ENCODE data around the gene SMPX. TPM values are rescaled to one million over a fixed set of nuclear protein-coding genes. Genes with fewer than 3 reads are reported as not detected.

SMPX gene
- total and polyA plus RNA-seq, 4 experiments from 2014 or later: not detected

DNA sequence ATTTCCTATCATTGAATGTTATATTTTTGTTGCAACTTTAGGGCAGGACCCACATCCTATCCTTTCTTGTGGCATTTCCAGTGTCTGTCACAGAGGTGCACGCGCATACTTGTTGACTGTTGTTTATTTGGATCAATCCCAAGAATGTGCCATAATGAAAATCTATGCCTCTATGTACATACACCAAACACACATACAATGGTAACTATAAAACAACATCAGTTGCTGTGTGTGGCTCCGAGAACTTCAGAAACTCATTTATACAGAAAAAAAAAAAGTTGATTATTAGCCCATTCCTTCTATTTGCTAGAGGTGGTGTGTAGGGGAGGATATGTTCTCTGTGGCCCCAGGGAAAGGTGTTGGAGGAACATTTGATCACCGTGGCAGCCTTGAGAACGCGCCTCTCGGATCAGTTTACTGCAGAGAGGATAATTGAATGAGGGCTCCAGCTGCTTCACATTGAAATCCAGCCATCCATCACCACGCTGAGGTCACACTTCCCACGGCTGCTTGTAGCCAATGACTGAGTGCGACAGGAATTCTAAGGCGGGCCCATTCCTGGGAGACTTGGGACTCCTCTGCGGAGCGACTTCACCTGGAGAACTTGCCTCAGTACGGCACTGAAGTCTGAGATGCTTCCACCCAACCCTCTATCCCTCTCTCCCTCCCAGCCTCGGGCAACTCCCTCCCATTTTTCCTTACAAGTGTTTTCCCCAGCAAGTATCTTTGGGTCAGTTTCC lies 19.5 kb downstream of the SMPX start:
- H3K4me1 ChIP-seq (ENCODE audit: insufficient read depth, low read length): no peaks in the 10 kb centered on the region
- Mint-ChIP-seq H3K4me3 (no peak overlapping the region), H3K27me3 (peaks cover 3 to 10% of the 10 kb centered on the region in 2 donors), H3K27ac (no peak overlapping the region), H3K36me3 (no peaks in the 10 kb centered on the region), H3K4me1 (no peaks in the 10 kb centered on the region), H3K9me3 (no peaks in the 10 kb centered on the region)
- no peak for DNase-seq
- H3K27ac ChIP-seq (ENCODE audit: low read depth, low read length): no peak overlapping the region
- POLR2A ChIA-PET (ENCODE audit: partially characterized antibody): no interaction called here
- intact Hi-C loops (cut with micrococcal nuclease): no loop called here
- CTCF ChIA-PET (ENCODE audit: partially characterized antibody): no interaction called here
- no peaks in the 10 kb centered on the region for H3K36me3 ChIP-seq (ENCODE audit: insufficient read depth, low read length)
- H3K9me3 ChIP-seq (ENCODE audit: control insufficient read depth in 1 of 2, low read length in 2 of 2): no peaks in the 10 kb centered on the region
- no peaks in the 10 kb centered on the region for H3K27me3 ChIP-seq (ENCODE audit: insufficient read depth, low read length)
- H3K4me3 ChIP-seq (ENCODE audit: low read length in 2 of 2): no peak overlapping the region

DNA sequence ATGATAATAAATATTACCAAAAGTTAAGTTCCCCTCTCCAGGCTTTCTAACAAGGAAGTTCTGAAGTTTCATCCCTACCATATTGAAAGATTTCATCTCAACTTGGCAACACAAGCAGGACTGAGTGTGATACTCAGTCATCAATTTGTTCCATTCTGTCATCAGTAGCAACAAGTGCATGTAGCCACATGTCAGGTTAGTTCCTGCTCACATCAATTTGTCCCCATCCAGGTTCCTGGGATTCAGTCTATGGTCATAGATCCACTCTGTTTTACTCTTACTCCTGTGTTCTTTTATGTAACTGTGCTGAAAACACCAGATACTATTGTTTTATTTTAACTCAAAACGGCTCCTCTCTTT lies 22.2 kb downstream of the SMPX start:
- H3K27me3 ChIP-seq (ENCODE audit: insufficient read depth, low read length): no peaks in the 10 kb centered on the region
- H3K9me3 Mint-ChIP-seq: no peaks in the 10 kb centered on the region
- H3K9me3 ChIP-seq (ENCODE audit: control insufficient read depth in 1 of 2, low read length in 2 of 2): no peaks in the 10 kb centered on the region
- H3K36me3 ChIP-seq (ENCODE audit: insufficient read depth, low read length): no peaks in the 10 kb centered on the region
- H3K36me3 Mint-ChIP-seq: no peaks in the 10 kb centered on the region
- intact Hi-C loops (cut with micrococcal nuclease): no loop called here
- H3K27ac ChIP-seq (ENCODE audit: low read depth, low read length): no peak overlapping the region
- peaks cover 2 to 8% of the 10 kb centered on the region in 2 donors for H3K27me3 Mint-ChIP-seq
- no peaks in the 10 kb centered on the region for H3K4me1 Mint-ChIP-seq
- H3K4me3 ChIP-seq (ENCODE audit: low read length in 2 of 2): no peak overlapping the region
- H3K4me3 Mint-ChIP-seq: no peak overlapping the region
- no peak for DNase-seq
- no peak overlapping the region for H3K27ac Mint-ChIP-seq
- CTCF ChIA-PET (ENCODE audit: partially characterized antibody): no interaction called here
- POLR2A ChIA-PET (ENCODE audit: partially characterized antibody): no interaction called here
- no peaks in the 10 kb centered on the region for H3K4me1 ChIP-seq (ENCODE audit: insufficient read depth, low read length)

DNA sequence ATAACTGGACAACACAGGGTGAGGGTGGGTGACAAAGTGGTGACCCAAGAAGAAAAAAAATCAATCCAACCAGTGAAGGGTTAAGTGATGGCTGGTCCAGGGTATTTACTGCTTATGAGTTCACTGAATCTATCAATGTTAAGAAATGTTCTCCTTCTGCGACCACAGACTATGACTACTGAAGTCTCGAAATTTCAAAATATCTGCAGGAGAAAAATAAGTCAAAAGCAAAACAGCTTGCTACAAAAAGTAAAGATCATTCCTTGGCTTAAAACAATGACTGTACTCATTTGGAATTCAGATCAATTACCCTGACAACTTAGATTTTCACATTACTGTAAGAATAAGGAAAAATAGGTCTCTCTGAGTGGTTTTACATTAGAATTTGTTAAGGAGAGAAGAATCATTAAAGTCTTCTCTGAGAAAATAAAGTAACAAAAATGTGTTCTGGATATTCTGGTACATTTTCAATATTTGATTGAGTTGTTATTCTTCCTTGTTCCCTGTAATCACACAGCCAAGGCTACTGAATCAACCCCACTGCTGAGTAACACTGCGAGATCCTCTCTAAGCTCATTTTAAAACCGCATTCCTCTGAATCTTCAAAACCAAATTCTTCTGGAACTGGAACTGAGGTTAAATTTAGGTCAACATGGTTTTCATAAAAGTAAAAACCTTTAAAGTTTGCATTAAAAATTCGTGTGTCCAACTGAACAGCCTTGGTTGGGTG lies 22.7 kb downstream of the SMPX start:
- peaks cover 2 to 8% of the 10 kb centered on the region in 2 donors for H3K27me3 Mint-ChIP-seq
- Histone ChIP-seq H3K4me1 (ENCODE audit: insufficient read depth, low read length) (no peaks in the 10 kb centered on the region), H3K9me3 (ENCODE audit: control insufficient read depth in 1 of 2, low read length in 2 of 2) (no peaks in the 10 kb centered on the region), H3K27ac (ENCODE audit: low read depth, low read length) (no peak overlapping the region), H3K27me3 (ENCODE audit: insufficient read depth, low read length) (no peaks in the 10 kb centered on the region), H3K4me3 (ENCODE audit: low read length in 2 of 2) (no peak overlapping the region), H3K36me3 (ENCODE audit: insufficient read depth, low read length) (no peaks in the 10 kb centered on the region)
- H3K4me3 Mint-ChIP-seq: no peak overlapping the region
- no peaks in the 10 kb centered on the region for H3K36me3 Mint-ChIP-seq
- intact Hi-C loops (cut with micrococcal nuclease): no loop called here
- H3K9me3 Mint-ChIP-seq: no peaks in the 10 kb centered on the region
- no peak for DNase-seq
- H3K27ac Mint-ChIP-seq: no peak overlapping the region
- CTCF ChIA-PET (ENCODE audit: partially characterized antibody): no interaction called here
- no peaks in the 10 kb centered on the region for H3K4me1 Mint-ChIP-seq
- POLR2A ChIA-PET (ENCODE audit: partially characterized antibody): no interaction called here

DNA sequence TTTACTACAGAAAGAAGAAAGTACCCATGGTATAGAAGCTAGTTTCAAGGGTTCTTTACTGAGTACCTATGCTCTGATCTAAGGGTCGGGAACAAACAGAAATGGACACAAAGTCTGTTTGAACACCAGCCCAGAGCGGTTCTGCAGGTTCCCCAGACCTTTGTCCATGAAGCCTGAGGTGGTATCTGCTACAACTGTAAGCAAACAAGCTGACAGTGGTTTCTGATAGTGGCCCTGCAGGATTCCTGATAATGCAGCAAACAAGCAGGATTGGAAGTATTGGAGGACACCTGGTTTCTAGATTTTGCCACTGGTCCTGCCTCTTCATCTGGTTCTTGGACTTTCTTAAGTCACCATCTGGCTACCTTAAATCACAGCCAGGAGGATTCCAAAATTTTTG lies 23.7 kb downstream of the SMPX start:
- H3K27me3 ChIP-seq (ENCODE audit: insufficient read depth, low read length): no peaks in the 10 kb centered on the region
- no peaks in the 10 kb centered on the region for H3K9me3 ChIP-seq (ENCODE audit: control insufficient read depth in 1 of 2, low read length in 2 of 2)
- POLR2A ChIA-PET (ENCODE audit: partially characterized antibody): no interaction called here
- H3K4me1 ChIP-seq (ENCODE audit: insufficient read depth, low read length): no peaks in the 10 kb centered on the region
- no peak overlapping the region for H3K27ac ChIP-seq (ENCODE audit: low read depth, low read length)
- H3K36me3 ChIP-seq (ENCODE audit: insufficient read depth, low read length): no peaks in the 10 kb centered on the region
- H3K4me3 ChIP-seq (ENCODE audit: low read length in 2 of 2): no peak overlapping the region
- CTCF ChIA-PET (ENCODE audit: partially characterized antibody): no interaction called here
- Mint-ChIP-seq H3K4me3 (no peak overlapping the region), H3K36me3 (no peaks in the 10 kb centered on the region), H3K27me3 (peaks cover 2 to 8% of the 10 kb centered on the region in 2 donors), H3K9me3 (no peaks in the 10 kb centered on the region), H3K27ac (no peak overlapping the region), H3K4me1 (no peaks in the 10 kb centered on the region)
- intact Hi-C loops (cut with micrococcal nuclease): no loop called here
- no peak for DNase-seq

DNA sequence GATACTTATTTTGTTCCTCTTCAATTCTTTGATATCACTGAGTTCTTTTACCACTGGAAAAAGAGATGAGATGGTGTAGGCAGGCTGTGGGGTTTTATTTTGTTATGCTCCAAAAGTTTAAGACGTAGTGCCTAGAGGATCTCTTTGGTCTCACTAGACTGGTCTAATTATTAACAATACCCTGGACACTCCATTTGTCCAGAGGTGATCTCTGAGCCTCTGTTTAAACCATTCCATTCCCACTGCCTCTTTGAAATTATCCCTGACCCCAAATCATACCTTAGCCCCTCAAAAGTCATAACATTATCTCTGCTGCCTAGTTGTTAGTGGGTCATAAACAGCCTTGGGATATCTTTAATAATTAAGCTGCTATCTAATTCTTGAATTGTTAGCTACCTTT lies 24.2 kb downstream of the SMPX start:
- intact Hi-C loops (cut with micrococcal nuclease): no loop called here
- no peaks in the 10 kb centered on the region for H3K36me3 Mint-ChIP-seq
- H3K4me1 Mint-ChIP-seq: no peaks in the 10 kb centered on the region
- ChIA-PET CTCF (ENCODE audit: partially characterized antibody) (no interaction called here), POLR2A (ENCODE audit: partially characterized antibody) (no interaction called here)
- DNase-seq: no peak
- no peaks in the 10 kb centered on the region for H3K4me1 ChIP-seq (ENCODE audit: insufficient read depth, low read length)
- H3K36me3 ChIP-seq (ENCODE audit: insufficient read depth, low read length): no peaks in the 10 kb centered on the region
- no peak overlapping the region for H3K27ac ChIP-seq (ENCODE audit: low read depth, low read length)
- H3K9me3 Mint-ChIP-seq: no peaks in the 10 kb centered on the region
- H3K27me3 Mint-ChIP-seq: peaks cover 2 to 8% of the 10 kb centered on the region in 2 donors
- no peaks in the 10 kb centered on the region for H3K9me3 ChIP-seq (ENCODE audit: control insufficient read depth in 1 of 2, low read length in 2 of 2)
- no peak overlapping the region for H3K4me3 ChIP-seq (ENCODE audit: low read length in 2 of 2)
- H3K4me3 Mint-ChIP-seq: no peak overlapping the region
- no peak overlapping the region for H3K27ac Mint-ChIP-seq
- H3K27me3 ChIP-seq (ENCODE audit: insufficient read depth, low read length): no peaks in the 10 kb centered on the region

DNA sequence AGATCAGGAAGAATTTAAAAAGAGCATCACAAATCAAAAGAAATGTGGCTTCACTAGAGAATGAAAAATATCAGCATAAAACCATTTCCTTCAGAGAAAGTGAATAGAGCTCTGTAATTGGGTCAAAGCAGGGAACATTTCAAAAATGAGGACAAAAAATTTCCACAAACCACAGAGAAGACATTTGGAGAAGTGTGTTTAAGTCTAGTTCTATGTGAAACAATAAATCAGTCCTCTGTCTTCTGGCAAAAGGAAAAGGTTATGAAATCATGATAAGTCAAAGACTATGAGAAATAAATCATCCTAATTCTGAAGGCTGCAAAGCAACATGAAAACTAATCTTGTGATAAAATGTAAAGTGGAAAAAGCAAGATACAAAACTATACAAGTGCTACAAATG lies 27.9 kb downstream of the SMPX start:
- Histone ChIP-seq H3K27me3 (ENCODE audit: insufficient read depth, low read length) (no peaks in the 10 kb centered on the region), H3K4me1 (ENCODE audit: insufficient read depth, low read length) (no peaks in the 10 kb centered on the region), H3K9me3 (ENCODE audit: control insufficient read depth in 1 of 2, low read length in 2 of 2) (no peaks in the 10 kb centered on the region), H3K27ac (ENCODE audit: low read depth, low read length) (no peak overlapping the region), H3K4me3 (ENCODE audit: low read length in 2 of 2) (no peak overlapping the region), H3K36me3 (ENCODE audit: insufficient read depth, low read length) (no peaks in the 10 kb centered on the region)
- POLR2A ChIA-PET (ENCODE audit: partially characterized antibody): no interaction called here
- Mint-ChIP-seq H3K27me3 (peaks cover 0 to 2% of the 10 kb centered on the region in 2 donors), H3K4me1 (no peaks in the 10 kb centered on the region), H3K36me3 (no peaks in the 10 kb centered on the region), H3K27ac (no peak overlapping the region), H3K4me3 (no peak overlapping the region), H3K9me3 (no peaks in the 10 kb centered on the region)
- no peak for DNase-seq
- intact Hi-C loops (cut with micrococcal nuclease): no loop called here
- CTCF ChIA-PET (ENCODE audit: partially characterized antibody): no interaction called here

DNA sequence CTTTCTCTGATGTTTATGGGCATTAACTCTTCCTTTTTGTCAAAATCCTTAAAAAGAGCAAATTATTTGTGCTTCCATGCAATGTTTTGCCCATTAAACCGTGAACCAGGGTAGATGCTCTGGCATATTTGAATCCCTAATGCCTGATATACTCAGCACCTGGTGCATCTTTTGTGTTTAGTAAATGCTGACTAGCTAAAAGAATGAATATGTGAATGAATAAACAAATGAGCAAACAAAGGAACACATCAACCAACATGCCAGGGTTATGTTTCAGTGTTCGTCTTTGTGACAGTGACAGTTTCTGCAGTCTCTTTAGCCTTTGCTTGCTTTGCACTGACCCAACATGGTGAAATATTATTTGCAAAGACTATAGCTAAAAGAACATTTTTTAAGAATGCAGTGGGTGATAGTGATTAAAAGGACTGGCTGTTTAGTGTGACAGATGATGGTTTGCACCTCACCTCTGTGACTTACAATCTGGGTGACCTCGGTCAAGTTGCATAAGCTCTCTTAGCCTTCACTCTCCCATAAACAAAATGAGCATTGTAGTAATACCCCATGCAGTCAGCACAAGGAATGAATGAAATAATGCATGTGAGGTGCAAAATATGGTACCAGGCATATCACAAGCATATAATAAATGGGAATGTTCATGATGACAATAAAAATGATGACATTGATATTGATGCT lies 29.5 kb downstream of the SMPX start:
- POLR2A ChIA-PET (ENCODE audit: partially characterized antibody): no interaction called here
- Mint-ChIP-seq H3K4me3 (no peak overlapping the region), H3K27me3 (no peaks in the 10 kb centered on the region), H3K36me3 (no peaks in the 10 kb centered on the region), H3K9me3 (no peaks in the 10 kb centered on the region), H3K4me1 (no peaks in the 10 kb centered on the region), H3K27ac (no peak overlapping the region)
- Histone ChIP-seq H3K36me3 (ENCODE audit: insufficient read depth, low read length) (no peaks in the 10 kb centered on the region), H3K4me1 (ENCODE audit: insufficient read depth, low read length) (no peaks in the 10 kb centered on the region), H3K27me3 (ENCODE audit: insufficient read depth, low read length) (no peaks in the 10 kb centered on the region), H3K9me3 (ENCODE audit: control insufficient read depth in 1 of 2, low read length in 2 of 2) (no peaks in the 10 kb centered on the region), H3K27ac (ENCODE audit: low read depth, low read length) (no peak overlapping the region), H3K4me3 (ENCODE audit: low read length in 2 of 2) (no peak overlapping the region)
- DNase-seq: no peak
- CTCF ChIA-PET (ENCODE audit: partially characterized antibody): no interaction called here
- intact Hi-C loops (cut with micrococcal nuclease): loop anchor here (10.0 kb wide), 1 partner anchor 244 kb away; no protein-coding TSS in a partner anchor
